ENCODE data around the gene NADK.
"Not testable (repeated sequence)": the region's sequence is repeated elsewhere in the genome, so short reads cannot be mapped to it uniquely, and the experiment has no call there.

NADK gene

GRCh38 chr1:1763657-1764621 is 14.3 kb downstream of the NADK start:
- DNase-seq (ENCODE audit: low read depth): peak; percentile 83

DNA sequence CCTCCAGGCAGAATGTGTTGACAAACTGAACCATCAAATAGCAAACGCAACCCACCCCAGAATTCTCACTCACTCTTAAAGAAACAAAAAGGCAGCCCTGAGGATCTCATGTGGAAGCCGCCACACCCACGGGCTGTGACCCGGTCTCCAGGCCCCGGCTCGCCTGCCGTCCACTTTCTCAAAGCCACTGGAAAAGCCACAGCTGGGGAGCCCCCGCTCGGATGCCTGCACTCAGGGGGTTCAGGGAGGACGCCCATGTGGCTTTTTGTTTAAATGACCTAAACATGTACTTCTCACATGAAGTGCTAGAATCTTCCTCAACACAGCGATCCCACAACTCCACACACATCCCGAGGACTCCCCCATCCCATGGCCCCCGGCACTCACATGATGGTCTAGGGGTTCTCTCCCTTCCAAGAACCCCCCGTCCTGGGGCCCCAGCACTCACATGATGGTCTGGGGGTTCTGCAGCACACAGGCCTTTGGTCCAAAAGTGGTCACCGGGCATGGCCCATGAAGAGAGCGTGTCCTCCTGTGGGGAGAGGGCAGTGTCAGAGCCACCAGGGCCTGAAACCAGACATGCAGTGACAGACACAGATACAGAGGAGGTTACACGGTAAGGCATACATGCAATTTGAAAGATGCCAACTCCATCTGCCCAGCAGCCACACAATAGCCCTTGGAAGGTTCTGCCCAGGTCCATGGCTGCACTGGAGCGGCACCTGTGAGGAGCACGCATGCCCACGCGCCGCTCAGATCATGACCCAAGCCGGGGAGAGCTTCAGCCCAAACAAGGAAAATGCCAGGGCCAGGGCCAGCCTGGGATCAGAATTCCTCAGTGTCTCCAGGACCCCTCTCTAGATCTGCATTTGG is 16.5 kb downstream of the NADK start:
- DNase-seq (ENCODE audit: low read depth): no peak

DNA sequence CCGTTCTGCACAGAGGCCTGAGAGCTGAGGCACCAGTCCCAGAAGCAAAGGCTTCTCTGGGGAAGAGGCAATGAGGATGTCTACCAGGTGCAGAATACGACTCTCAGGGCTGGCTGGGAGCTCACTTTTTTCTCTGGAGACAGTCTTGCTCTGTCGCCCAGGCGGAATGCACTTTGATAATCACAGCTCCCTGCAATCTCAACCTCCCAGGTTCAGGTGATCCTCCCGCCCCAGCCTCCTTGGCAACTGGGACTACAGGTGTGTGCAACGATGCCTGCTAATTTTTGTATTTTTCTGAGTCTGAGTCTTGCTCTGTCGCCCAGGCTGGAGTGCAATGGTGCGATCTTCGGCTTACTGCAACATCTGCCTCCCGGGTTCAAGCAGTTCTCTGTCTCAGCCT is 17.6 kb downstream of the NADK start:
- DNase-seq (ENCODE audit: low read depth): no peak

- DNase-seq (ENCODE audit: low read depth): no peak
Observed at GRCh38 chr1:1760345-1760650, 18.0 kb downstream of the NADK start.

DNA sequence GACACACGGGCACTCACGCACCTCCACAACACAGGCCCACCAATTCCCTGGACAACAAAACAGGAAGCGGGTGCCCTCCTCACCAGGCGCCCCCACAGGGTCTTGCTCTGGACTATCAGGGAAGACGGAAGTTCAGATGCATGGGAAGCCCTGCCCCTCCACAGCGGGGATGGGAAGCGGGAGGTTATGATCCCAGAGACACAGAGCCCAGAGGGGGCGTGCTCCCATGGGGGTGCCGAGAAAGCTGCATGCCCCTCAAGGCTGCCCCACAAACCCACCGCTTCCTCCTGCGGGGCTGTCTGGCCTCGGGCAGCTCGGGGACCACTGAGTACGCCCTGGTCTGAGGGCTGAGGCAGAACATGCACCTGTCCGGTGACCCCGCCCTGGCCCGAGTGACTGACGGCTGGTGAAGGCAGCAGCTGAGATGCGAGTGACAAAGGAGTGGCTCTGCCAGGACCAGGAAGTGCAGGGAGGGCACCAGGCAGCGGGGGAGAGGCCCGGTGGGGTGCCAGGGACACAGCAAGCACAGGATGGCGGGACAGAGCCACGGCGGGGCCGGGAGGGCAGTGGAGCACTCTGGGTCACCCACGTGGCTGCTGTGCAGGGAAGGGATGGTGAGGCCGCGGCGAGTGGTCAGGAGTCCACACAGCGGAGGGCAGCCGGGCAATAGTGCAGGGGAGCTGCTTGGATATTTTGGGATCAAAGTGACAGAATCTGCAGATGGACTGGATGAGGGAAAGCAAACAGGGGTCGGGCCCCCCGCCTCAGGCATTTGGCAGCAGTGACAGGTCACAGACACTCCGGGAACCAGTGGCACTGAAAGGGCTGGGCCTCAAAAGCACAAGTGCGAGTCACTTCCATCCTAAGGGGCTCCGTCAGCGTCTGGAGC is 18.6 kb downstream of the NADK start:
- DNase-seq (ENCODE audit: low read depth): no peak

DNA sequence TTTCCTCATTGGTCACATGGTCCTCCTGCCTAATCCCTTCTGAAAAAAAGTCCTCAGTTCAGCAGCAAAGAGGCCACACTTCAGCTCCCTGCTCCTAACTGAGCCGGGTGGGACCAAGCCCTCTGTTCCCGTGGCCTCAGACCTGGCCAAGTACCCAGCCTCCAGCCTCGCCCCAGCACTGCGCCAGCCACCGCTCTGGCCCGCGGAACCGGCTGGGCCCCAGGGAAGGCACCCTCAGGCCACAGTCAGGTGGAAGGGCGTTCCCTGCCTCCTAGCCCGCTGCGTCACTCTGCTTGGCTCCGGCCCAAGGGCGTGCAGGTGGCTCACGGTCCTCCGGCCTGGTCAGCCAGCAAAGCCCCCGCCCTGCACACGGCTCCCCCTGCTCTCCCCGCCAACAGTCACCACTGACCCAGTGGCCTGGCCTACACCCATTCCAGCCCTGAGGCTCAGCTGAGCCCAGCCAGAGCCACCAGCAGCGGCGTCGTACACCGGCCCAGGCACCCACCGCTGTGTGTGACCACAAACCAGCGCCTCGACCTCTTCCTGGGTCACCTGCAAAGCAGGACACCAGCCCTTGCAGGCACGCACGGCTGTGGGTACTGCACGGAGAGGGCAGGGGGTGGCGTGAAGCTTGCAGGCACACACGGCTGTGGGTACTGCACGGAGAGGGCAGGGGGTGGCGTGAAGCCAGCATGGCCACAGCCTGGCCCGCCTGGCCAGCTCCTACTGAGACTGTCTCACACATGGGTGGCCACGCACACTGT is 19.4 kb downstream of the NADK start:
- no peak for DNase-seq (ENCODE audit: low read depth)

DNA sequence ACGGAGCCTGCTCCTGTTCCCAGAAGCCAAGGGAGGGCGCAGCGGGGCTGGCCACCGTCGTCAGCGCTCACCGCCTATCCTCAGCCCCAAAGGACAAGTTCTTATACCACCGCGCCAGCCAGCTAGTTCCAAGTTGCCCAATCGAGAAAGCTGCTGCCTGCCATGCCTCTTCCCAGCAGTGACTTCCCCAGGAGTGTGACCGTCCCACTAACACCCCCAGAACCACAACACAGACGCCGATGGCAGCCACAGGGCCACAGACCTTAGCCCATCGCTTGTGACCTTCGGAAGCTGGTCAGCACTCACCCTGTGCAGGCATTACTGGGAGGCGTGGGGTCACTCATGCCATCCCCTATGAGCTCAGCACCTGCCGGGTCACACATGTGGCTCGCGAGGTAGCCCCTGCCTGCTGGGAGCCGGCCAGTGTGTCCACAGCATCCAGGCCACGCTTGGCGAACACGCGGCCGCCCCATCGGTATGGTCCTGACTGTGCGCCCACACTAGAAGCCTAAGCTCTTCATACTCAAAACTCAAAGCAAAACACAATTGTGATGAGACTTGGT is 20.1 kb downstream of the NADK start:
- no peak for DNase-seq (ENCODE audit: low read depth)

DNA sequence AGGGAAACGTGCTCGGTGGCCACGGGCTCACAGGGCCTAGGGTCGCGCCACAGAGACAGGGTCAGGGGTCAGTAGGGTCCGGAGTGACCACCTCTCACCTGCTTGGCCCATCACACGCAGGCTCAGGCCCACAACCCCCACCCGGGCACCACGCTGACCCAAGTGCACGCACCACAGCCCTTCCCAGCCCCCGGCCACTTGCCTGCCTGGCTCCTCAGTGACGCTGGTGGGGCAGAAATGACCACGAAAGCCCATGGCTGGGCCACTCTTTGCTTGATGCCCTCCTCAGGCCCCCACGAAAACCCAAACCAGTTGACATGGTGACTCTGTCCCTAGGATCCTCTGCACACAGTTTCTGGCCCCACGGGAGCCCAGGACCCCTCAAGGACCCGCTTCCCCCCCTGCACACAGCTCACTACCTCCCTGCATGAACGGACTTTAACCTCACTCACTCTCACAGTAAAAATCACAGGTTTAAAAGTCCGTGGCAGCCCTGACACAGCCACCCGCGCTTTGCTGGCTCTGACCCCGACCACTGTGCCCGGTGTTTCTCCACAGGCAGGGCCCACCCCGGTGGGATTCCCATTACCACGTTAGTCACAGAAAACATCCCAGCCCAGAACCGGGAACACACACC is 20.7 kb downstream of the NADK start:
- no peak for DNase-seq (ENCODE audit: low read depth)

DNA sequence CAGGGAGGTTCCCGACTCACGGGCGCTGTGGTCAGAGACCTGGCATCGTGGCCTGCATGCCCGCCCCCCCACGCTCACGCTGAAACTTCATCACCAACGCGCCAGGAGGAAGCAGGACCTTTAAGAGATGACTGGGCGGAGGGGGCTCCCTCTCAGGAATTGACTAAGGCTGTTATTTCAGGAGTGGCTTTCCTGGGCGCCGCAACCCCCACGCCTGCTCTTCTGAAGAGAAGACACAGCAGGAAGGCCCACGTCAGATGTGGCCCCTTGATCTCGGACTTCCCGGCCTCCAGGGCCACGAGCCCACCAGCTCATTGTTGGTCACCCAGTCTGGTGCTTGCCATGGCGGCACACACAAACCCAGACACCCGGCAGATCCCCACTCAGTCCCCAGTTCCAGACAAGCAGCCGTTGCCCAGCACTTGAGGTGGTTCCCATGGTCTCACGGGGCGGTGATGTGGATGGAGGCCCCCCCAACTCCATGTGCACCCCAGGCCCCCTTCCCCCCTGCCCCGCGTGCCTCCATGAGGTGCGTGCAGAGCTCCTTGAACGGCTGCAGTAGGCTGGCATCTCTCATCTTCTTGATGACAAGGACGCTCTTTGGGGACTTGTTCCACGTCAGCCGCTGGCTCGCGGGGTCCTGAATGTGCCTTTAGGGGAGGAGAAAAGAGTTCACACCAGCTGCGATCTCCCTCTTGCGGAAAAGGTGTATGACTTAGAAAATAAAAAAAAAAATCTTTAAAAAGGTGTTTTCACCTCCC is 21.4 kb downstream of the NADK start:
- no peak for DNase-seq (ENCODE audit: low read depth)

DNA sequence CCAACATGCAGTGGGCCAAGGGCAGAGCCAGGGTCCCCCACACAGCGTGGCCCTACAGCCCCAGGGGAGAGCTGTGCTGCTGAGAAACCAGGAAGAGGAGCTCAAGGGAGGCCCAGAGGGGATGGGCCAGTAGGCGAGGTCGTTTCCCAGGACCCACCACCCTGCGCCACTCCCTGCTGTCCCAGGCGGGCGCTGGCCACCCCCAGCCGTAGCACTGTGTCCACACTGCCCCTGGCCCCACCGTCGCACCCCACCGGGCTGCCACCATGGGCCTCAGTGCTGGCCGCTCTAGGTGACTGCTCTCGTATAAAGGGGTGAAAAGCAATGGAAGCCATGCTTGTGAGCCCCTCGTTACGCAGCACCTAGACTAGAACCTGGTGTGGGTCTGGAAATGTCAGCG is 22.4 kb downstream of the NADK start:
- DNase-seq (ENCODE audit: low read depth): no peak

- no peak for DNase-seq (ENCODE audit: low read depth)
Observed at GRCh38 chr1:1755426-1755825, 22.8 kb downstream of the NADK start.

- no peak for DNase-seq (ENCODE audit: low read depth)
Observed at GRCh38 chr1:1754051-1754815, 24.0 kb downstream of the NADK start.

- DNase-seq (ENCODE audit: low read depth): no peak
Observed at GRCh38 chr1:1753607-1754005, 24.7 kb downstream of the NADK start.

DNA sequence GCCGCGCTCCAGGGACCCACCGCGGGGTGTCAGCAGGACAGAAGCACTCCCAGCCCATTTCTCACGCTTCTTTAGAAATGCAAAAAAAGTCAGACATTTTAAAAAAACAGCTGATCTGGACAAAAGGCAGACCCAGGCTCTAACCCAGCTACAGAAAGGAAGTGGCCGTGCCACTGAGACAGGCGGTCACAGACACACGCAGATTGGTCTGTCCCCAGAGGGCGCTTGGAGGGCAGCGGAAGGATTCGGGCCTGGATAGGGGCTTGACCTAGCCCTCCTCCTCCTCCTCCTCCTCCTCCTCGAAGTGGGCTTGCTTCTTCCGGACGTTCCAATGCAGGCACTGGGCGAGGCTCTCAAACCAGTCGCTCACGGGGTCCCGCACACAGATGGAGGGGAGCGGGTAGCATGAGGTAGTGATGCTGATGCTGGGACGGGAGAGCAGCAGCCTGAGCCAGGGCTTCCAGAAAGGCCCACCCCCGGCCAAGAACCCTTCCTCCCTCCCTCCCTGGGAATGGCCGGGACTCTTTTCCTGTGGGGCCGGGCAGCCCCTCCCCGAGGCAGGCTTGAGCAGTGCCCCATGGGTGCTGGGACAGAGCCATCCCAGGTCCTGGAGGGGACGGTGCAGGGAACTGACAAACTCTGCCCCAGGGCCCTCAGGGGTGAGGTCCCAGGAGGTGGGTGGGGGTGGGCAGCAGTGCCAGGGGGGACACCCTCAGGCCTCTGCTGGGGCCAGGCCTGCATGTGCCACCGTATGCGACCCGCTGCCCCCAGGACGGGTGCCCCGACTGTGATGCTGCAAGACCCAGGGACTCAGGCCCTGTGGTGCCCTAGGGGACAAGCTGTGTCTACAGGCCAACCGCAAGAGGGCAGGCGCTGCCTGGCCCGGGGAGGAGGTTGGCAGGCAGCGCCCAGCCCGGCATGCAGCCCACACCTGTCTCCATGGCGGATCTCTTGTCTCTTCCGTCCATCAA is 25.3 kb downstream of the NADK start:
- no peak for DNase-seq (ENCODE audit: low read depth)

- no peak for DNase-seq (ENCODE audit: low read depth)
Observed at GRCh38 chr1:1752190-1752589, 26.1 kb downstream of the NADK start.

- not testable (repeated sequence) for DNase-seq (ENCODE audit: low read depth)
Observed at GRCh38 chr1:1749941-1750340, 28.3 kb downstream of the NADK start.

DNA sequence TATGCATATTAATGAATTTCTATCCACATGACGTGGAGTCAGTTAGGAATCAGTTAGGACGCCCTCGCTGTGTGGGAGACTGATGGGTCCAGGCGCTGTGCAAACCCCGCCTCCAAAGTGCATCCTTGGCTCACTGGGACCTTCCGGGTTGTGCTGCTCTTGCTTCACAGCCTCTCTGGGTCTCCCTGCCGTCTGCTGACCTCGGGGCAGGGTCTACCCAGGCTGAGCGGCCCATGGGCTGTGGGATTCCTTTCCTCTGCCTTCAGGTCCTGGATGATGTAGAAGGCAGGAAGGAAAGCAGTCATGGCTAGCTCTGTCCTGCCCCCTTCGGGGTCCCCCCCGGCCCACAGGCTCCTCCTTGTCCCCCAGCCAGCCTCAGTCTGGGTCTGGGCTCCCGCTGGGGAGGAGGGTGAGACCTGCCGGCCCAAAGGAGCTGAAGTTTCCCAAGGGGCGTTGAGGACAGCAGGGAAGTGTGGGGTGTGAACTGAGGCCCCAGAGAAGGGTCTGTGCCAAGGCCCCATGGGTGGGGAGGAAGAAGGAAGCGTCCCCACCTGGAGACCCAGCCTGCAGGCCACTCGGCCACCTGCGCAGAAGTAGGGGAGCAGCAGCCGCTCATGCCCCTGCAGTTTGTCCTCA is 29.5 kb downstream of the NADK start:
- DNase-seq (ENCODE audit: low read depth): no peak
